Measurements from ENCODE around the gene UBE2G2. TPM values are rescaled to one million over a fixed set of nuclear protein-coding genes. Genes with fewer than 3 reads are reported as not detected.

The UBE2G2 gene
- total and polyA plus RNA-seq, 10 donors: 39.4 to 125 (median 84.5) TPM

- H3K4me3 ChIP-seq: no peak overlapping the region
- intact Hi-C loops (cut with DNase I; ENCODE audit: low total_unique reads): no loop called here
- H3K27me3 ChIP-seq (replicated peaks in 1 of 7): no peaks in the 10 kb centered on the region
- H3K9me3 ChIP-seq: no peaks in the 10 kb centered on the region
- WGBS, 5 donors: 79 to 90% (median 83%) methylated on average over 13 of the region's 13 CpGs
- TF ChIP-seq CTCF (IDR thresholded peaks at IDR 0.05 in 8 of 11, conservative IDR thresholded peaks at IDR 0.05 in 3 of 11): no peak
- TF ChIP-seq POLR2AphosphoS5 (IDR thresholded peaks at IDR 0.05): no peak
- TF ChIP-seq POLR2A (IDR thresholded peaks at IDR 0.05): no peak
- no peak for DNase-seq
- peaks cover 0 to 48% (median 20%) of the 10 kb centered on the region in 6 donors for H3K4me1 ChIP-seq
- no peak overlapping the region for H3K27ac ChIP-seq
- peaks cover 0 to 71% (median 16%) of the 10 kb centered on the region in 6 donors for H3K36me3 ChIP-seq
These were observed 15.8 kb downstream of the UBE2G2 start for GRCh38 chr21:44785620-44786335.

GRCh38 chr21:44784810-44785209 lies 16.8 kb downstream of the UBE2G2 start:
- DNase-seq: no peak
- WGBS, 5 donors: 87 to 98% (median 97%) methylated on average over 3 to 6 of the region's 6 CpGs
- intact Hi-C loops (cut with DNase I; ENCODE audit: low total_unique reads): no loop called here
- Histone ChIP-seq H3K9me3 (no peaks in the 10 kb centered on the region), H3K36me3 (peaks cover 0 to 81% (median 23%) of the 10 kb centered on the region in 6 donors), H3K27ac (no peak overlapping the region), H3K4me3 (no peak overlapping the region), H3K4me1 (peaks cover 0 to 38% (median 10%) of the 10 kb centered on the region in 6 donors), H3K27me3 (replicated peaks in 1 of 7) (no peaks in the 10 kb centered on the region)
- TF ChIP-seq CTCF (IDR thresholded peaks at IDR 0.05 in 8 of 11, conservative IDR thresholded peaks at IDR 0.05 in 3 of 11) (no peak), POLR2AphosphoS5 (IDR thresholded peaks at IDR 0.05) (no peak), POLR2A (IDR thresholded peaks at IDR 0.05) (no peak)

GRCh38 chr21:44783020-44783696 lies 18.5 kb downstream of the UBE2G2 start:
- no peak for TF ChIP-seq POLR2AphosphoS5 (IDR thresholded peaks at IDR 0.05)
- no peak for TF ChIP-seq CTCF (IDR thresholded peaks at IDR 0.05 in 8 of 11, conservative IDR thresholded peaks at IDR 0.05 in 3 of 11)
- no peak for TF ChIP-seq POLR2A (IDR thresholded peaks at IDR 0.05)
- intact Hi-C loops (cut with DNase I; ENCODE audit: low total_unique reads): no loop called here
- no peak overlapping the region for H3K27ac ChIP-seq
- H3K4me1 ChIP-seq: peaks cover 0 to 31% (median 5%) of the 10 kb centered on the region in 6 donors
- DNase-seq: no peak
- H3K36me3 ChIP-seq: peaks cover 0 to 97% (median 23%) of the 10 kb centered on the region in 6 donors
- no peaks in the 10 kb centered on the region for H3K27me3 ChIP-seq (replicated peaks in 1 of 7)
- no peak overlapping the region for H3K4me3 ChIP-seq
- 86 to 97% (median 86%) methylated on average over 5 of the region's 5 CpGs for WGBS, 5 donors
- H3K9me3 ChIP-seq: no peaks in the 10 kb centered on the region

Measured in spleen (tissue), 11 donors.